HepG2 (cell line): ENCODE measurements around the gene ZBTB21. TPM values are rescaled to one million over a fixed set of nuclear protein-coding genes. Genes with fewer than 3 reads are reported as not detected.

Experiments
- ATAC-seq: fragments of 200-7000 bp; cut with Tn5 transposase; 3 replicates; pipeline ENCODE4 v1.9.1; 2020; ENCODE audit warnings: mild to moderate bottlenecking, moderate library complexity
- BruUV-seq: library from RNA; stranded (reverse); fragments of 400-500 nt; replicated peaks from 2 replicates; lab custom pipeline; 2021; lab: Mats Ljungman, UMichigan
- CTCF ChIA-PET: fragments of 300-600 bp; formaldehyde crosslinking; extraction: SDS; loops from one replicate; lab custom pipeline; 2021; ENCODE audit warnings: low total read pairs, inconsistent platforms, low intra/inter-chr PET ratio; lab: Yijun Ruan, JAX
- POLR2A ChIA-PET: fragments of 350-600 bp; sonication (Branson Sonifier 250); formaldehyde crosslinking; loops from one replicate; lab custom pipeline; 2020; ENCODE audit warnings: antibody characterized with exemption, inconsistent platforms; lab: Yijun Ruan, JAX
- DNase-seq: peaks from one replicate; pipeline ENCODE4 v3.0.0-alpha.2; 2015; ENCODE audit warnings: low spot score
- FAIRE-seq: peaks from 3 replicates; lab custom pipeline; 2011; peaks lifted over from hg19 to GRCh38; lab: Jason Lieb, UNC
- H2AFZ ChIP-seq: one replicate; pipeline ENCODE4 v1.6.1; 2011; ENCODE audit warnings: low read length, inconsistent platforms
- H3K27ac ChIP-seq: fragments of 300-600 bp; 3 replicates; pipeline ENCODE4 v1.8.0; 2011; ENCODE audit warnings: mixed run types, mild to moderate bottlenecking, mixed read lengths, low read length, inconsistent platforms; ENCODE audit not compliant: insufficient read depth; ENCODE audit errors: extremely low read length
- H3K27me3 ChIP-seq, 2 experiments: fragments of 200-600 bp in 1 of 2; 2 replicates in 1 of 2; 3 replicates in 1 of 2; pipeline versions ENCODE4 v1.6.0 to v1.8.0; 2011; ENCODE audit warnings: low read length in 2 of 2, mild to moderate bottlenecking in 2 of 2, moderate library complexity in 2 of 2, inconsistent platforms in 1 of 2; ENCODE audit not compliant: insufficient read depth in 2 of 2, control insufficient read depth in 1 of 2
- H3K36me3 ChIP-seq, 2 experiments: fragments of 200-600 bp in 1 of 2; replicated peaks in 1 of 2; 2 replicates in 1 of 2; 3 replicates in 1 of 2; pipeline versions ENCODE4 v1.5.1 to v1.8.0; 2011; ENCODE audit warnings: low read length in 2 of 2, inconsistent platforms in 1 of 2; ENCODE audit not compliant: insufficient read depth in 2 of 2, control insufficient read depth in 1 of 2
- H3K4me1 ChIP-seq: 2 replicates; pipeline ENCODE4 v1.5.1; 2012; ENCODE audit warnings: low read length, inconsistent platforms; ENCODE audit not compliant: insufficient read depth
- H3K4me2 ChIP-seq: 2 replicates; pipeline ENCODE4 v1.6.0; 2011; ENCODE audit warnings: low read depth, low read length, inconsistent platforms
- H3K4me3 ChIP-seq, 3 experiments: fragments of 200-600 bp in 1 of 3; sonication (generic), shearing (Covaris generic) in 1 of 3; replicated peaks in 1 of 3; 2 replicates each; pipeline ENCODE4 v1.5.1; 2011 to 2016; ENCODE audit warnings: low read length in 3 of 3, inconsistent platforms in 2 of 3, low read depth in 2 of 3, mild to moderate bottlenecking in 2 of 3, control low read depth in 1 of 3, mixed read lengths in 1 of 3; ENCODE audit not compliant: insufficient read depth in 1 of 3
- H3K79me2 ChIP-seq: one replicate; pipeline ENCODE4 v1.6.1; 2011; ENCODE audit warnings: low read length, inconsistent platforms; ENCODE audit not compliant: insufficient read depth
- H3K9ac ChIP-seq: 2 replicates; pipeline ENCODE4 v1.6.0; 2011; ENCODE audit warnings: mild to moderate bottlenecking, low read depth, low read length, inconsistent platforms; ENCODE audit not compliant: insufficient read depth
- H3K9me3 ChIP-seq: 2 replicates; pipeline ENCODE4 v1.5.1; 2012; ENCODE audit warnings: mild to moderate bottlenecking, low read length
- H4K20me1 ChIP-seq: 2 replicates; pipeline ENCODE4 v1.6.0; 2011; ENCODE audit warnings: inconsistent platforms, mild to moderate bottlenecking, low read length, moderate library complexity; ENCODE audit not compliant: insufficient read depth
- ELF1 ChIP-seq: sonication (generic); formaldehyde crosslinking; IDR thresholded peaks from 2 replicates; pipeline ENCODE4 v1.4.0; 2020; ENCODE audit warnings: missing genetic modification reagents
- ETS1 ChIP-seq: sonication (generic); formaldehyde crosslinking; IDR thresholded peaks from 2 replicates; pipeline ENCODE4 v1.4.0; 2020; ENCODE audit warnings: missing genetic modification reagents
- GABPB1 ChIP-seq: IDR thresholded peaks from 2 replicates; pipeline ENCODE4 v1.6.1; 2016; ENCODE audit warnings: mild to moderate bottlenecking, missing genetic modification reagents, moderate library complexity, missing compliant biosample characterization
- IRX3 ChIP-seq: sonication (generic); formaldehyde crosslinking; IDR thresholded peaks from 2 replicates; pipeline ENCODE4 v1.8.1; 2023; ENCODE audit warnings: mild to moderate bottlenecking, low read depth, missing genetic modification reagents, borderline replicate concordance
- MYC ChIP-seq: sonication (generic); formaldehyde crosslinking; IDR thresholded peaks from 2 replicates; pipeline ENCODE4 v1.9.0; 2021; ENCODE audit warnings: missing genetic modification reagents, borderline replicate concordance
- TGIF2 ChIP-seq: IDR thresholded peaks from 2 replicates; pipeline ENCODE4 v1.6.1; 2016; ENCODE audit warnings: control low read depth, missing compliant biosample characterization
- TP53 ChIP-seq: sonication (generic); formaldehyde crosslinking; conservative IDR thresholded peaks from 2 replicates; pipeline ENCODE4 v1.4.0; 2020; ENCODE audit warnings: missing genetic modification reagents
- XRCC5 ChIP-seq: fragments of 200-400 bp; formaldehyde crosslinking; optimal IDR thresholded peaks from 2 replicates; pipeline ENCODE3; 2017; ENCODE audit warnings: mild to moderate bottlenecking, low read length
- ZNF326 ChIP-seq: sonication (generic); formaldehyde crosslinking; IDR thresholded peaks from 2 replicates; pipeline ENCODE4 v1.4.0; 2020; ENCODE audit warnings: missing genetic modification reagents, borderline replicate concordance
- ZNF652 ChIP-seq: IDR thresholded peaks from 2 replicates; pipeline ENCODE4 v1.6.1; 2016; ENCODE audit warnings: low read depth, borderline replicate concordance
- ZNF747 ChIP-seq: sonication (generic); formaldehyde crosslinking; IDR thresholded peaks from 2 replicates; pipeline ENCODE4 v1.8.1; 2023; ENCODE audit warnings: missing genetic modification reagents, mild to moderate bottlenecking, borderline replicate concordance
- ZNF782 ChIP-seq: sonication (generic); formaldehyde crosslinking; IDR thresholded peaks from 2 replicates; pipeline ENCODE4 v1.4.0; 2020; ENCODE audit warnings: missing genetic modification reagents, mild to moderate bottlenecking, borderline replicate concordance
- WGBS: methylation state at CpG from one replicate; pipeline ENCODE4 v1.1.6; 2017; ENCODE audit warnings: low lambda C conversion rate; 5-methylcytosine and 5-hydroxymethylcytosine counted together
- in situ Hi-C: cut with HindIII; loops from 2 replicates; pipeline ENCODE4 v1.10.0; 2017; ENCODE audit warnings: low pct_unique_long_range_greater_than_20kb; ENCODE audit not compliant: extremely low pct_ligation_motif_present
- intact Hi-C: fragments of 100-400 bp; cut with micrococcal nuclease; formaldehyde crosslinking; loops from one replicate; pipeline ENCODE4 v1.10.0; 2022; ENCODE audit not compliant: unreplicated experiment
- polyA plus RNA-seq, 8 experiments: library from polyadenylated mRNA; depleted of rRNA in 3 of 8; stranded (reverse) in 7 of 8; unstranded in 1 of 8; fragments of >200 nt; fragmentation: Illumina TruSeq in 4 of 8; extraction: Trizol in 4 of 8; gene quantifications; 2 replicates each; pipeline versions ENCODE4 v1.2.1 to v1.2.3, GENCODE V29; 2011 to 2016; ENCODE audit warnings: low read depth in 4 of 8, missing spikeins in 1 of 8, mixed read lengths in 1 of 8; ENCODE audit not compliant: insufficient read depth in 1 of 8
- total RNA-seq, 5 experiments: library from RNA; depleted of rRNA; stranded (reverse); fragments of >200 nt; fragmentation: Illumina TruSeq; extraction: Trizol; gene quantifications; 2 replicates each; pipeline ENCODE4 v1.2.3, GENCODE V29; 2016; ENCODE audit warnings: low read depth in 1 of 5
- TF ChIP-seq, protein P1 (sequence below), 2 experiments: IDR thresholded peaks; 2 replicates each; pipeline ENCODE4 v1.6.1; 2011 to 2012; ENCODE audit warnings: low read length in 2 of 2, borderline replicate concordance in 1 of 2, low read depth in 1 of 2, mild to moderate bottlenecking in 1 of 2, moderate library complexity in 1 of 2

ZBTB21 gene
- total and polyA plus RNA-seq, 2 of the 13 experiments (the other 11 are each of a cell fraction or from before 2014, with no cell fraction given), result 4.5 to 6.1 TPM

- TF ChIP-seq XRCC5, result no peak
- TF ChIP-seq ELF1 (CRISPR knock-in tag), result no peak
- TF ChIP-seq GABPB1 (CRISPR knock-in tag), result no peak
- no peak for TF ChIP-seq ZNF652 (CRISPR knock-in tag)
- TF ChIP-seq ETS1 (CRISPR knock-in tag), result no peak
- TF ChIP-seq TGIF2 (CRISPR knock-in tag), result no peak
- no peak for TF ChIP-seq ZNF782 (CRISPR knock-in tag)
- TF ChIP-seq, protein P1, sequence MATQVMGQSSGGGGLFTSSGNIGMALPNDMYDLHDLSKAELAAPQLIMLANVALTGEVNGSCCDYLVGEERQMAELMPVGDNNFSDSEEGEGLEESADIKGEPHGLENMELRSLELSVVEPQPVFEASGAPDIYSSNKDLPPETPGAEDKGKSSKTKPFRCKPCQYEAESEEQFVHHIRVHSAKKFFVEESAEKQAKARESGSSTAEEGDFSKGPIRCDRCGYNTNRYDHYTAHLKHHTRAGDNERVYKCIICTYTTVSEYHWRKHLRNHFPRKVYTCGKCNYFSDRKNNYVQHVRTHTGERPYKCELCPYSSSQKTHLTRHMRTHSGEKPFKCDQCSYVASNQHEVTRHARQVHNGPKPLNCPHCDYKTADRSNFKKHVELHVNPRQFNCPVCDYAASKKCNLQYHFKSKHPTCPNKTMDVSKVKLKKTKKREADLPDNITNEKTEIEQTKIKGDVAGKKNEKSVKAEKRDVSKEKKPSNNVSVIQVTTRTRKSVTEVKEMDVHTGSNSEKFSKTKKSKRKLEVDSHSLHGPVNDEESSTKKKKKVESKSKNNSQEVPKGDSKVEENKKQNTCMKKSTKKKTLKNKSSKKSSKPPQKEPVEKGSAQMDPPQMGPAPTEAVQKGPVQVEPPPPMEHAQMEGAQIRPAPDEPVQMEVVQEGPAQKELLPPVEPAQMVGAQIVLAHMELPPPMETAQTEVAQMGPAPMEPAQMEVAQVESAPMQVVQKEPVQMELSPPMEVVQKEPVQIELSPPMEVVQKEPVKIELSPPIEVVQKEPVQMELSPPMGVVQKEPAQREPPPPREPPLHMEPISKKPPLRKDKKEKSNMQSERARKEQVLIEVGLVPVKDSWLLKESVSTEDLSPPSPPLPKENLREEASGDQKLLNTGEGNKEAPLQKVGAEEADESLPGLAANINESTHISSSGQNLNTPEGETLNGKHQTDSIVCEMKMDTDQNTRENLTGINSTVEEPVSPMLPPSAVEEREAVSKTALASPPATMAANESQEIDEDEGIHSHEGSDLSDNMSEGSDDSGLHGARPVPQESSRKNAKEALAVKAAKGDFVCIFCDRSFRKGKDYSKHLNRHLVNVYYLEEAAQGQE (IDR thresholded peaks at IDR 0.05; ENCODE audit: borderline replicate concordance in 1 of 2, low read depth in 1 of 2, low read length in 2 of 2), result no peak
These were observed 46.3 kb upstream of the ZBTB21 start (continued) for GRCh38 chr21:42056468-42056867.

GRCh38 chr21:42055425-42055824 is 45.3 kb upstream of the ZBTB21 start:
- in situ Hi-C loops, result no loop called here
- POLR2A ChIA-PET, result no interaction called here
- peaks cover 15% of the 10 kb centered on the region for H3K4me1 ChIP-seq
- H3K36me3 ChIP-seq, result no peaks in the 10 kb centered on the region
- TF ChIP-seq ZNF747, result no peak
- no peak for TF ChIP-seq TP53 (CRISPR knock-in tag)
- no peak for TF ChIP-seq MYC
- TF ChIP-seq ZNF326 (CRISPR knock-in tag), result no peak
- no peak for TF ChIP-seq IRX3 (CRISPR knock-in tag)
- WGBS, result 41% methylated on average over 4 of the region's 9 CpGs
- CTCF ChIA-PET, result no interaction called here
- FAIRE-seq (no peak), ATAC-seq (no peak), DNase-seq (no peak)
- no peak overlapping the region for H3K4me2 ChIP-seq
- no peak overlapping the region for H3K27ac ChIP-seq
- no peaks in the 10 kb centered on the region for H3K79me2 ChIP-seq
- BruUV-seq, result no TSS peak
- H4K20me1 ChIP-seq, result no peaks in the 10 kb centered on the region
- no peak overlapping the region for H3K9ac ChIP-seq
- H3K27me3 ChIP-seq, result peaks cover 10 to 66% of the 10 kb centered on the region in 2 experiments
- no peaks in the 10 kb centered on the region for H3K9me3 ChIP-seq
- intact Hi-C loops, result no loop called here
- no peak overlapping the region for H2AFZ ChIP-seq
- H3K4me3 ChIP-seq, result no peak overlapping the region
